Subcutaneous abdominal adipose tissue (tissue), 5 donors: ENCODE measurements around the gene IL23A.

Source experiments
- H3K27ac ChIP-seq: one replicate; pipeline ENCODE4 v1.7.0; 2013; ENCODE audit warnings: low read depth, mild to moderate bottlenecking, inconsistent platforms, low read length, moderate library complexity
- H3K27me3 ChIP-seq, 5 donors: one replicate each; pipeline ENCODE4 v1.7.0; 2013; ENCODE audit warnings: low read length in 5 of 5, inconsistent platforms in 1 of 5; ENCODE audit not compliant: control insufficient read depth in 5 of 5, insufficient read depth in 4 of 5
- H3K36me3 ChIP-seq, 5 donors: one replicate each; pipeline ENCODE4 v1.7.0; 2013; ENCODE audit warnings: low read length in 5 of 5; ENCODE audit not compliant: control insufficient read depth in 5 of 5, insufficient read depth in 5 of 5
- H3K4me1 ChIP-seq, 5 donors: one replicate each; pipeline ENCODE4 v1.7.0; 2013; ENCODE audit warnings: low read length in 5 of 5, mild to moderate bottlenecking in 3 of 5, moderate library complexity in 1 of 5; ENCODE audit not compliant: control insufficient read depth in 5 of 5, insufficient read depth in 5 of 5
- H3K4me3 ChIP-seq, 5 donors: one replicate each; pipeline ENCODE4 v1.7.0; 2013; ENCODE audit warnings: low read length in 5 of 5, low read depth in 1 of 5
- H3K9ac ChIP-seq, 5 donors: one replicate each; pipeline ENCODE4 v1.7.0; 2013; ENCODE audit warnings: low read length in 5 of 5, mild to moderate bottlenecking in 4 of 5, moderate library complexity in 3 of 5
- H3K9me3 ChIP-seq, 5 donors: one replicate each; pipeline ENCODE4 v1.7.0; 2013; ENCODE audit warnings: low read length in 5 of 5; ENCODE audit not compliant: control insufficient read depth in 5 of 5
- donor health status: healthy.
- donor health status: healthy.
- donor health status: healthy.
- donor health status: healthy.
- donor health status: healthy.

The IL23A gene

DNA sequence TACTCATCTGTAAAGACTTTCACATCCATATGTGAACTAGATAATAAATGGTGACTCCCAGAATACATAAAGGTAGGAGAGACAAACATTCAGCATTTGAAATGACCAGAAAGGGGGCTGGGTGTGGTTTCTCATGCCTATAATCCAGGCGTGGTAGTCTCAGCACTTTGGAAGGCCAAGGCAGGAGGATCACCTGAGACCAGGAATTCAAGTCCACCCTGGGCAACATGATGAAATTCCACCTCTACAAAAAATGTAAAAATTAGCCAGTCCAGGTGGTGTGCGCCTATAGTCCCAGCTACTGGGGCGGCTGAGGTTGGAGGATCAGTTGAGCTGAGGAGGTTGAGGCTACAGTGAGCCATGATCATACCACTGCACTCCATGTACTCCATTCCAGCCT lies 34.4 kb upstream of the IL23A start:
- Histone ChIP-seq H3K4me3 (no peak overlapping the region), H3K4me1 (peaks cover 11 to 23% (median 22%) of the 10 kb centered on the region in 5 donors)

DNA sequence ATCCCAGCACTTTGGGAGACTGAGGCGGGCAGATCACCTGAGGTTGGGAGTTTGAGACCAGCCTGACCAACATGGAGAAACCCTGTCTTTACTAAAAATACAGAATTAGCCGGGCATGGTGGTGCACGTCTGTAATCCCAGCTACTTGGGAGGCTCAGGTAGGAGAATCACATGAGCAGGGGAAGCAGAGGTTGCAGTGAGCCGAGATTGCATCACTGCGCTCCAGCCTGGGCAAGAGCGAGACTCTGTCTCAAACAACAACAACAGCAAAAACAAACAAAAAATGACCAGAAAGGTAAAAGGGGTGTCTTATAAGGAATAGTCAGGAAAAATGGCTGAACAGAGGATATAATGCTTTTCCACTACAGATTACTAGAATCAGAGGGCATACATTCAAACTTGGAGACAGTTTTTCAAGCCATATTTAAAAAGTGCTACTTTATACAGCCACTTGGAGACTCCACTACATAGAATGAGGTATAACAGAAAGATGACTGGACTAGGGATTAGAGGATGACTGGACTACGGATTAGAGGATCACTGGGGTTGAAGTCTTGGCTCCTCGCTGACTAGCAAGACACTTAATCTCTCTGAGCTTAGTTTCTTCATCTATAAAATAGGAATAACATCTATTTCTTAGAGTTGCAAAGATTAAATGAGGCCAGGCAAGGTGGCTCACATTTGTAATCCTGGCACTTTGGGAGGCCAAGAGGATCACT lies 33.7 kb upstream of the IL23A start:
- H3K4me3 ChIP-seq = no peak overlapping the region
- no peaks in the 10 kb centered on the region for H3K27me3 ChIP-seq
- peaks cover 4 to 44% (median 18%) of the 10 kb centered on the region in 5 donors for H3K36me3 ChIP-seq
- no peaks in the 10 kb centered on the region for H3K9me3 ChIP-seq
- peaks cover 8 to 20% (median 16%) of the 10 kb centered on the region in 5 donors for H3K4me1 ChIP-seq
- no peak overlapping the region for H3K9ac ChIP-seq
- H3K27ac ChIP-seq = no peak overlapping the region

More for the DNA sequence above, 34.4 kb upstream of the IL23A start:
- Histone ChIP-seq H3K27ac (no peak overlapping the region), H3K36me3 (peaks cover 0 to 37% (median 14%) of the 10 kb centered on the region in 5 donors), H3K9me3 (no peaks in the 10 kb centered on the region), H3K27me3 (no peaks in the 10 kb centered on the region), H3K9ac (no peak overlapping the region)

DNA sequence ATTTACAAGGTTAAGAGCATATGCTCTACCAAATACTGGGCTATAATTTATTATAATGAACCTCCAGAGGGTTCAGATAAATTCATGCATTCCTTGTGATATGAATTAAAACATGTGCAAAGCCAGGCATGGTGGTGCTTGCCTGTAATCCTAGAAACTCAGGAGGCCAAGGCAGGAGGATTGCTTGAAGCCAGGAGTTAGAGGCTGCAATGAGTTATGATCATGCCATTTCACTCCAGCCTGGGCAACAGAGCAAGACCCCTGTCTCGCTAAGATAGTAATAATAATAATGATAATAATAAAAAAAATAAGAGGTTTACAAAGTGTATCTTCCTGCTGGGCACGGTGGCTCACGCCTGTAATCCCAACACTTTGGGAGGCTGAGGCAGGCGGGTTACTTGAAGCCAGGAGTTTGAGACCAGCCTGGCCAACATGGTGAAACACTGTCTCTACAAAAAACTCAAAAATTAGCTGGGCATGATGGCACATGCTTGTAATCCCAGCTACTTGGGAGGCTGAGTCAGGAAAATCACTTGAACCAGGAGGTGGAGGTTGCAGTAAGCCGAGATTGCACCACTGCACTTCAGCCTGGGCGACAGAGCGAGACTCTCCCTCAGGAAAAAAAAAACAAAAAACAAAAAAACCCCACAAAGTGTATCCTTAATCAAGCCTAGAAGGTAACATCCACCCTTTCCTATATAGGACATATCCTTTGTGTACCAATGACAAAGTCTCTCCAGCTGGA lies 31.3 kb upstream of the IL23A start:
- no peaks in the 10 kb centered on the region for H3K9me3 ChIP-seq
- no peak overlapping the region for H3K9ac ChIP-seq
- no peak overlapping the region for H3K27ac ChIP-seq
- H3K4me3 ChIP-seq = no peak overlapping the region
- H3K36me3 ChIP-seq = peaks cover 11 to 57% (median 26%) of the 10 kb centered on the region in 5 donors
- H3K27me3 ChIP-seq = no peaks in the 10 kb centered on the region
- no peaks in the 10 kb centered on the region for H3K4me1 ChIP-seq

DNA sequence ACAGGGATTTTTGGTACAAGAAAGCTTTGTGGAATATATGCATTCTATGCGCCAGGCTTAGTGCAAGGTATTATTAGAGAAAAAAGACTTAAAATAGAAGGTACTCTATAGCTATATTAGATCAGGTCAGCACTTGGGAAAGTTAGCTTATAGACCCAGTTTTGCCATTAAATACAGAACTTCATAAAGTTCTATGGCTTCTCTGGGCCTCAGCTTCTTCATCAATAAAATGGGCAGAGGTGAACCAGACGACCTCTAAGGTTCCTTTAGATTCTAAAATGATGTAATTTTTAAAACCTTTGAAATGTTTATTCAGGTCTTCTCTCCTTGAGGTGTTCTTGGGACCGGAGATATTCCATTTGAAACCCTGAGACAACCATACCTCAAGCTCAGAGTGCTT lies 30.0 kb upstream of the IL23A start:
- Histone ChIP-seq H3K27me3 (no peaks in the 10 kb centered on the region), H3K9ac (no peak overlapping the region), H3K4me3 (no peak overlapping the region), H3K9me3 (no peaks in the 10 kb centered on the region), H3K27ac (no peak overlapping the region), H3K4me1 (no peaks in the 10 kb centered on the region), H3K36me3 (peaks cover 11 to 57% (median 26%) of the 10 kb centered on the region in 5 donors)

DNA sequence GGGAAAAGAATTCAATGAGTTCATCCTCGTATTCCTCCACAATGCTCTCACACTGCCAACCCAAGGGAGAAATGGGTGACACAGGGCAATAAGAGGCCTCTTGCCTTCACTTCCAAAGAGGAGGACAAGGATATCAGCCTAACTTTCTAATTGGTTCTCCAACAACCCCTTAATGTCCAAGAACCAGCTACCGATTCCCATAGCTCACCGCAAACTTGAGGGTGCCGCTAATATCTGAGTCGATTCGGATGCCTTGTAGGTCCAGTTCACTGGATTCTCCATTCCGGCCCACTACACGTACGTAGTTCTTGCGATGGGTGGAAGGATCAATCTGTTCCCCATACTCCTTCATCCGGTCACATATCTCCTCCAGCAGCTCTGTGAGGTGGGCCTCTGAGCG lies 27.7 kb upstream of the IL23A start:
- Histone ChIP-seq H3K4me1 (peaks cover 5 to 15% (median 13%) of the 10 kb centered on the region in 5 donors), H3K9ac (no peak overlapping the region), H3K9me3 (no peaks in the 10 kb centered on the region), H3K36me3 (peaks cover 11 to 50% (median 20%) of the 10 kb centered on the region in 5 donors), H3K27me3 (no peaks in the 10 kb centered on the region), H3K4me3 (no peak overlapping the region), H3K27ac (no peak overlapping the region)

DNA sequence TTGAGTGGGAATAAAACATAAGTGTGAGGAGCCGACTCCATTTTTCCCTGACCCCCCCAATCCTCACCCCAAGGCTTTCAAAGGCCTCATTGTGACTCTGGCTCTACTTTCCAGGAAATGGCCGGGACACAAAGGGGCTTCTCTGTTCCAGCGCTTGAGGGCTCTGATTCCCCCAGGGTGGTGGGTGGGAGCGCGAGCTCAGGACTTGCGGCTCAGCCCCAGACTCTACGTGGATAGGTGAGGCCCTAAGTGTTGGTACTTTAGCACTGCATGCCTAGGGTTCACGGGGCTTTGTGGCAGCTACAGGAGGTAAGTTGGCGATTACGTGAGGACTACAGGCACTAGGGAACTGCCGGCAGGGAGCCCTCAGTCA lies 23.4 kb upstream of the IL23A start:
- Histone ChIP-seq H3K27ac (peak overlapping the region; percentile 88), H3K36me3 (peaks cover 18 to 41% (median 27%) of the 10 kb centered on the region in 5 donors)

DNA sequence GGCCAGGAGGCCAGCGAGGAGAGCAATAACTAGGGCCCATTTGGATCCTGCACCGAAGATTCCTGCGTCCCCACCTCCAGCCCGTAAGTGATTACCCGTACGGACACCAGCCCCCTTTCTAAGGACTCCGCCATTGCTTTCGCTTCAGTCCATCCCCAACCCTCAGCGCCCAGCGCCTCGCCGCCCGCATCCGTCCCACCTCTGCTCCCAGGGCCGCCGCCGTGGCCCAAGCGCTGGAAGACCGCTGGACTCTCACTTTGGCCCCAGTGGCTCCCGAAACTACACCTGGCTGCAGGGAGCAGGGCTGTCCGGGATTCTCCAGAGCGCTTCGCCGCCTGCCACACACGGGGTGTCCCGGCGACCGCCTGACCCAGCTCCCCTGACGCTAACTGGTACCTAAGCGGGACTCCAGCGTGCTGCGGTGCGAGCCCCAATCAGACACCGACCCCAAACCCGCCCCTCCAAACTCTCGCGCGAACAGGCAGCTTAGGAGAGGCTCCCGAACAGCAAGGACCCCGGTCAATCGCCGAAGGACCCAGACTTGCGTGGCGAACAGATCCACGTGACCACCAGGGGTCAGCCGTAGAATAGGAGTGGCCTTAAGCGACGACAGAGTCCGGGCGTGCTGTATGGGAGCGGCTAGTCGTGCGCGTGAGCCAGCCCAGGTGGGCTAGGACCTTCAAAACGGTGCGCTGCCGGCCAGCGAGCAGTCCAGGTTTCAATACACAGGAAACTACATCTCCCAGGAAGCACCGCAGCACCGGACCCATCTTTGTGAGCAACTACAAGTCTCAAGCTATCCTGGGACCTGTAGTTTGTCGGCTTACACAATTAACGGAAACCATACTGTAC lies 22.8 kb upstream of the IL23A start, which contains the start of gene CNPY2:
CNPY2 (minus strand) TSS at position 367 of the 852 bp plus-strand sequence. CDS start 771 bp downstream, outside the sequence.
- H3K36me3 ChIP-seq = peaks cover 14 to 39% (median 21%) of the 10 kb centered on the region in 5 donors
- no peaks in the 10 kb centered on the region for H3K9me3 ChIP-seq
- H3K9ac ChIP-seq = peak within 1 kb of the TSS; percentile 75 to 100 (median 95)
- no peaks in the 10 kb centered on the region for H3K27me3 ChIP-seq
- peak within 1 kb of the TSS; percentile 88 for H3K27ac ChIP-seq
- peaks cover 5 to 22% (median 18%) of the 10 kb centered on the region in 5 donors for H3K4me1 ChIP-seq
- H3K4me3 ChIP-seq = peak within 1 kb of the TSS; percentile 96 to 99 (median 99)

More for the DNA sequence above, 23.4 kb upstream of the IL23A start:
- H3K4me1 ChIP-seq = peaks cover 5 to 22% (median 18%) of the 10 kb centered on the region in 5 donors
- H3K4me3 ChIP-seq = peak overlapping the region; percentile 96 to 99 (median 99)
- no peaks in the 10 kb centered on the region for H3K27me3 ChIP-seq
- no peaks in the 10 kb centered on the region for H3K9me3 ChIP-seq
- H3K9ac ChIP-seq = peak overlapping the region; percentile 75 to 100 (median 95)

DNA sequence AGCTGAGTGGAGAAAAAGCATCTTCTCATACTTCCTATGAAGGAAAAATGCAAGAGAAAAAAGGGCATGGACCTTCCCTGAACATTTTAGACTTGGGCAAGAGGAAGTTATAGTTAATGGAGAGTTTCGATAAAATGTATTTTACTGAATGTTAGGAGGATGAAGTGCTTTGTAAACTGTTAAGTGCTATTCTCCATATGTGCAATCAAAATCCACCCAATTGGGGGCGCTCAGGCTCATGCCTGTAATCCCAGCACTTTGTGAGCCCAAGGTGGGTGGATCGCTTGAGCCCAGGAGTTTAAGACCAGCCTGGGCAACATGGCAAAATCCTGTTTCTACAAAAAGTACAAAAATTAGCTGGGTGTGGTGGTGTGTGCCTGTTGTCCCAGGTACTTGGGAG lies 21.0 kb upstream of the IL23A start:
- Histone ChIP-seq H3K4me1 (peaks cover 5 to 22% (median 18%) of the 10 kb centered on the region in 5 donors), H3K4me3 (no peak overlapping the region), H3K9ac (no peak overlapping the region), H3K36me3 (peaks cover 19 to 42% (median 27%) of the 10 kb centered on the region in 5 donors), H3K27ac (no peak overlapping the region), H3K9me3 (no peaks in the 10 kb centered on the region), H3K27me3 (no peaks in the 10 kb centered on the region)

DNA sequence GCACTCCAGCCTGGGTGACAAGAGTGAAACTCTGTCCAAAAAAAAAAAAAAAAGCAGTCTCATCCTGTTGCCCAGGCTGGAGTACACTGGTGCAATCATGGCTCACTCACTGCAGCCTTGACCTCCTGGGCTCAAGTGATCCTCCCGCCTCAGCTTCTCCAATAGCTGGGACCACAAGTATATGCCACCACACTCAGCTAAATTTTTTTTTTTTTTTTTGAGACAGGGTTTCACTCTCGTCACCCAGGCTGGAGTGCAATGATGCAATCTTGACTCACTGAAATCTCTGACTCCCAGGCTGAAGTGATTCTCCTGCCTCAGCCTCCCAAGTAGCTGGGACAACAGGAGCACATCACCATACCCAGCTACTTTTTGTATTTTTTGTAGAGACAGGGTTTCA lies 17.7 kb upstream of the IL23A start:
- H3K4me1 ChIP-seq = peaks cover 0 to 8% (median 6%) of the 10 kb centered on the region in 5 donors
- no peak overlapping the region for H3K27ac ChIP-seq
- peaks cover 39 to 70% (median 59%) of the 10 kb centered on the region in 5 donors for H3K36me3 ChIP-seq

More for the DNA sequence above, 17.7 kb upstream of the IL23A start:
- H3K9ac ChIP-seq = no peak overlapping the region
- no peaks in the 10 kb centered on the region for H3K9me3 ChIP-seq
- no peaks in the 10 kb centered on the region for H3K27me3 ChIP-seq
- H3K4me3 ChIP-seq = no peak overlapping the region
